ENCODE data around the gene DPP10.
A peak's percentile ranks its signal among the peaks of the same experiment; 100 is the strongest.

The DPP10 gene

DNA sequence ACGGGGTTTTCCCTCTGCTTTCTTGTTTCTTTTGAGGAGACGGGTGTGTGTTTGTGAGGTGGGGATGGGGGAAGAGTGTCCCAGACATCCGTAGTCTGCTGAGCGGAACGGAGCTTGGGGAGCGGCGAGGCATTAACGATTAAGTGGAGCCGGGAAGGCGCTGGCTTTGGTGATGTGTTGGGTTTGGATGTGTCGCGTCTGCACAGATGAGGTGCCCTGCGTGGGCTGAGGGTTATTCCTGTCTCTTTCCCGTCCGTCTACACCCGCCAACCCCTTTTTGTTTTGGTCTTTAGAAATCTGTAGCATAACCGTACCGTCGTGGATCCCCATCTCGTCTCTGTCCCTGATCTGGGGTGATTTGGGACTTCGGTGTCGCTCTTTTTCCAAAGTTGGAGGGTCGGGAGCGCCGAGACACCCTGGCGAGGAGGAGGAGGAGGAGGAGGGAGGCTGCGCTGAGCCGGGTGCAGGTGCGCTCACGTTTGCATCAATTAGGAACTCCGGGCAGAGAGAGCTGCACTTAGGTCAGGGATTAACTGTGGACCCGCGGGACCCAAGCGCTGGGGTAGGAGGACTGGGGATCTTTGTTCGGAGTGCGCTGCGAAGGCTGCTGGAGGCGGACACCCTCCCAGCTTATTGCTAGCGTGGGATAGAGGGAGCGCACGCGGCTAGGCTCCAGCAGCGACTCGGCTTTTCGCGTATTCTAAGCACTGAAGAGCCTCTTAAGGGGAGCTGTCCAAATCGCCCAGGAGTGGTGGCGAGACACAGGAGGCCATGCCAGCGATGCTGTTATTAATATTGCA is 720.3 kb downstream of the DPP10 start:
- no peak overlapping the region for H2BK120ac ChIP-seq (ENCODE audit: low read depth, low read length)
- peak overlapping the region; percentile 100 for H3K4me2 ChIP-seq (ENCODE audit: insufficient read depth, low read length, poor library complexity, severe bottlenecking)
- H2BK12ac ChIP-seq (ENCODE audit: low read length) = no peak overlapping the region
- no peaks in the 10 kb centered on the region for H3K79me1 ChIP-seq (ENCODE audit: low read depth, low read length)
- no peak overlapping the region for H4K8ac ChIP-seq (ENCODE audit: low read depth, low read length)
- WGBS, 2 donors (ENCODE audit: extremely low coverage in 2 of 2, insufficient read length in 2 of 2, insufficient replicate concordance in 1 of 2) = no CpG with 5 or more reads among the region's 49 CpGs
- peaks cover 7 to 57% (median 22%) of the 10 kb centered on the region in 3 experiments for H3K27me3 ChIP-seq (ENCODE audit: control insufficient read depth in 3 of 3, insufficient read depth in 3 of 3, low read depth in 1 of 3, low read length in 3 of 3)
- H3K4ac ChIP-seq (ENCODE audit: low read length) = no peak overlapping the region
- peak; percentile 20 for DNase-seq (ENCODE audit: low spot score)
- no peak overlapping the region for H4K91ac ChIP-seq (ENCODE audit: low read depth, low read length, poor library complexity)
- H3K4me3 ChIP-seq (ENCODE audit: low read length in 2 of 2) = peak overlapping the region in 1 of 2 donors; percentile 91
- H3K14ac ChIP-seq (ENCODE audit: low read length) = no peak overlapping the region
- H2BK5ac ChIP-seq (ENCODE audit: low read length) = no peak overlapping the region
- peaks cover 0 to 4% of the 10 kb centered on the region in 2 donors for H3K9me3 ChIP-seq (replicated peaks in 1 of 2; ENCODE audit: control insufficient read depth in 2 of 2, insufficient read depth in 1 of 2, low read depth in 1 of 2, low read length in 2 of 2)
- H3K27ac ChIP-seq (replicated peaks; ENCODE audit: low read length) = no peak overlapping the region
- peak overlapping the region; percentile 44 for H3K23ac ChIP-seq (ENCODE audit: low read depth, low read length, poor library complexity)
- no peak overlapping the region for H2BK15ac ChIP-seq (ENCODE audit: low read length)
- no peak overlapping the region for H3K9ac ChIP-seq (ENCODE audit: low read depth, low read length, poor library complexity)
- H3K36me3 ChIP-seq (replicated peaks in 1 of 2; ENCODE audit: control insufficient read depth in 2 of 2, insufficient read depth in 2 of 2, low read length in 2 of 2) = no peaks in the 10 kb centered on the region
- H3K18ac ChIP-seq (ENCODE audit: low read length) = no peak overlapping the region
- peak overlapping the region; percentile 37 for H2AK5ac ChIP-seq (ENCODE audit: low read depth, low read length)
- peaks cover 0 to 5% of the 10 kb centered on the region in 2 donors for H3K4me1 ChIP-seq (ENCODE audit: control insufficient read depth in 2 of 2, insufficient read depth in 1 of 2, low read depth in 1 of 2, low read length in 2 of 2)
- peak overlapping the region; percentile 97 for H2AFZ ChIP-seq (ENCODE audit: low read length)

- Histone ChIP-seq H3K23ac (ENCODE audit: low read depth, low read length, poor library complexity) (no peak overlapping the region), H3K4me3 (ENCODE audit: low read length in 2 of 2) (no peak overlapping the region), H3K27ac (replicated peaks; ENCODE audit: low read length) (no peak overlapping the region), H2BK12ac (ENCODE audit: low read length) (no peak overlapping the region), H2BK120ac (ENCODE audit: low read depth, low read length) (no peak overlapping the region), H2BK15ac (ENCODE audit: low read length) (no peak overlapping the region), H2BK5ac (ENCODE audit: low read length) (no peak overlapping the region), H3K18ac (ENCODE audit: low read length) (no peak overlapping the region), H3K4me2 (ENCODE audit: insufficient read depth, low read length, poor library complexity, severe bottlenecking) (no peak overlapping the region), H4K8ac (ENCODE audit: low read depth, low read length) (no peak overlapping the region), H3K14ac (ENCODE audit: low read length) (no peak overlapping the region), H2AK5ac (ENCODE audit: low read depth, low read length) (no peak overlapping the region), H3K36me3 (replicated peaks in 1 of 2; ENCODE audit: control insufficient read depth in 2 of 2, insufficient read depth in 2 of 2, low read length in 2 of 2) (no peaks in the 10 kb centered on the region), H4K91ac (ENCODE audit: low read depth, low read length, poor library complexity) (no peak overlapping the region), H3K9me3 (replicated peaks in 1 of 2; ENCODE audit: control insufficient read depth in 2 of 2, insufficient read depth in 1 of 2, low read depth in 1 of 2, low read length in 2 of 2) (peaks cover 0 to 4% of the 10 kb centered on the region in 2 donors), H3K4me1 (ENCODE audit: control insufficient read depth in 2 of 2, insufficient read depth in 1 of 2, low read depth in 1 of 2, low read length in 2 of 2) (peaks cover 0 to 5% of the 10 kb centered on the region in 2 donors), H3K4ac (ENCODE audit: low read length) (no peak overlapping the region), H3K9ac (ENCODE audit: low read depth, low read length, poor library complexity) (no peak overlapping the region), H2AFZ (ENCODE audit: low read length) (no peak overlapping the region), H3K27me3 (ENCODE audit: control insufficient read depth in 3 of 3, insufficient read depth in 3 of 3, low read depth in 1 of 3, low read length in 3 of 3) (peaks cover 7 to 54% (median 22%) of the 10 kb centered on the region in 3 experiments), H3K79me1 (ENCODE audit: low read depth, low read length) (no peaks in the 10 kb centered on the region)
- WGBS, 2 donors (ENCODE audit: extremely low coverage in 2 of 2, insufficient read length in 2 of 2, insufficient replicate concordance in 1 of 2) = no CpG with 5 or more reads among the region's 6 CpGs
- no peak for DNase-seq (ENCODE audit: low spot score)
Observed at GRCh38 chr2:115163572-115163971, 721.1 kb downstream of the DPP10 start.

GRCh38 chr2:115165529-115166109 is 723.2 kb downstream of the DPP10 start:
- Histone ChIP-seq H2BK12ac (ENCODE audit: low read length) (no peak overlapping the region), H3K27me3 (ENCODE audit: control insufficient read depth in 3 of 3, insufficient read depth in 3 of 3, low read depth in 1 of 3, low read length in 3 of 3) (peaks cover 7 to 42% (median 19%) of the 10 kb centered on the region in 3 experiments), H3K23ac (ENCODE audit: low read depth, low read length, poor library complexity) (no peak overlapping the region), H2BK15ac (ENCODE audit: low read length) (no peak overlapping the region), H3K4me3 (ENCODE audit: low read length in 2 of 2) (no peak overlapping the region), H4K8ac (ENCODE audit: low read depth, low read length) (no peak overlapping the region), H2BK120ac (ENCODE audit: low read depth, low read length) (no peak overlapping the region), H3K4ac (ENCODE audit: low read length) (no peak overlapping the region), H3K4me2 (ENCODE audit: insufficient read depth, low read length, poor library complexity, severe bottlenecking) (no peak overlapping the region), H3K79me1 (ENCODE audit: low read depth, low read length) (no peaks in the 10 kb centered on the region), H3K36me3 (replicated peaks in 1 of 2; ENCODE audit: control insufficient read depth in 2 of 2, insufficient read depth in 2 of 2, low read length in 2 of 2) (no peaks in the 10 kb centered on the region), H3K14ac (ENCODE audit: low read length) (no peak overlapping the region), H3K9me3 (replicated peaks in 1 of 2; ENCODE audit: control insufficient read depth in 2 of 2, insufficient read depth in 1 of 2, low read depth in 1 of 2, low read length in 2 of 2) (peaks cover 0 to 2% of the 10 kb centered on the region in 2 donors), H2BK5ac (ENCODE audit: low read length) (no peak overlapping the region), H2AK5ac (ENCODE audit: low read depth, low read length) (no peak overlapping the region), H2AFZ (ENCODE audit: low read length) (no peak overlapping the region), H3K18ac (ENCODE audit: low read length) (no peak overlapping the region), H3K27ac (replicated peaks; ENCODE audit: low read length) (no peak overlapping the region), H3K9ac (ENCODE audit: low read depth, low read length, poor library complexity) (no peak overlapping the region), H3K4me1 (ENCODE audit: control insufficient read depth in 2 of 2, insufficient read depth in 1 of 2, low read depth in 1 of 2, low read length in 2 of 2) (peaks cover 0 to 5% of the 10 kb centered on the region in 2 donors), H4K91ac (ENCODE audit: low read depth, low read length, poor library complexity) (no peak overlapping the region)
- DNase-seq (ENCODE audit: low spot score) = peak; percentile 14
- no CpG with 5 or more reads among the region's 6 CpGs for WGBS, 2 donors (ENCODE audit: extremely low coverage in 2 of 2, insufficient read length in 2 of 2, insufficient replicate concordance in 1 of 2)

- Histone ChIP-seq H3K27ac (replicated peaks; ENCODE audit: low read length) (no peak overlapping the region), H4K8ac (ENCODE audit: low read depth, low read length) (no peak overlapping the region), H4K91ac (ENCODE audit: low read depth, low read length, poor library complexity) (no peak overlapping the region), H2BK120ac (ENCODE audit: low read depth, low read length) (no peak overlapping the region), H3K4me2 (ENCODE audit: insufficient read depth, low read length, poor library complexity, severe bottlenecking) (no peak overlapping the region), H3K23ac (ENCODE audit: low read depth, low read length, poor library complexity) (no peak overlapping the region), H3K79me1 (ENCODE audit: low read depth, low read length) (no peaks in the 10 kb centered on the region), H2BK15ac (ENCODE audit: low read length) (no peak overlapping the region), H3K4ac (ENCODE audit: low read length) (no peak overlapping the region), H3K14ac (ENCODE audit: low read length) (no peak overlapping the region), H2AK5ac (ENCODE audit: low read depth, low read length) (no peak overlapping the region), H3K4me3 (ENCODE audit: low read length in 2 of 2) (no peak overlapping the region), H3K18ac (ENCODE audit: low read length) (no peak overlapping the region), H3K4me1 (ENCODE audit: control insufficient read depth in 2 of 2, insufficient read depth in 1 of 2, low read depth in 1 of 2, low read length in 2 of 2) (no peaks in the 10 kb centered on the region), H2BK5ac (ENCODE audit: low read length) (no peak overlapping the region), H2AFZ (ENCODE audit: low read length) (no peak overlapping the region), H3K27me3 (ENCODE audit: control insufficient read depth in 3 of 3, insufficient read depth in 3 of 3, low read depth in 1 of 3, low read length in 3 of 3) (peaks cover 0 to 19% (median 3%) of the 10 kb centered on the region in 3 experiments), H3K36me3 (replicated peaks in 1 of 2; ENCODE audit: control insufficient read depth in 2 of 2, insufficient read depth in 2 of 2, low read length in 2 of 2) (no peaks in the 10 kb centered on the region), H2BK12ac (ENCODE audit: low read length) (no peak overlapping the region), H3K9me3 (replicated peaks in 1 of 2; ENCODE audit: control insufficient read depth in 2 of 2, insufficient read depth in 1 of 2, low read depth in 1 of 2, low read length in 2 of 2) (no peaks in the 10 kb centered on the region), H3K9ac (ENCODE audit: low read depth, low read length, poor library complexity) (no peak overlapping the region)
- no CpG with 5 or more reads among the region's 3 CpGs for WGBS, 2 donors (ENCODE audit: extremely low coverage in 2 of 2, insufficient read length in 2 of 2, insufficient replicate concordance in 1 of 2)
- DNase-seq (ENCODE audit: low spot score) = no peak
Observed at GRCh38 chr2:115168457-115168856, 726.0 kb downstream of the DPP10 start.
